Putamen (tissue), 1 donor: ENCODE measurements around the gene CAPRIN1.

Source experiments
- DNase-seq: peaks from one replicate; pipeline ENCODE4 v3.0.0-alpha.2; 2016; ENCODE audit warnings: low spot score

CAPRIN1 gene

DNA sequence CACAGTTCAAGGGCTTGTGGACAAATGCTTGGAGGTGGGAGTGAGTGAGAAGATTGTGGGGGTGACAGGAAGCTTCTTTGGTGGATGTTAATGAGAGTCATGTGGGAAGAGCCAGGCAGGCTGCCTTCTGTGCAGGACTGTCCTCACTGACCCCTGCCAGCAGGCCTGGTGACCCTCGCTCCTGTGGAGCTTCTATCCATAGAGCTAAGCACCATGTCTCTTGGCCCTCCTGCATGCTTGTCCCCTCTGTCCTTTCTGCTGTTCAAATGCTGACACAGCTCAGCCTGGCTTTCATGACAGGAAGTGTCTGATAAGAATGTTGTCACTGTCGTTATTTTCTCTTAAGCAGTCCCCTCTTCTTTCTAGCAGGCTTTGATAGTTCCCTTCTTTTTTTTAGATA is 91.5 kb downstream of the CAPRIN1 start:
- DNase-seq = no peak

DNA sequence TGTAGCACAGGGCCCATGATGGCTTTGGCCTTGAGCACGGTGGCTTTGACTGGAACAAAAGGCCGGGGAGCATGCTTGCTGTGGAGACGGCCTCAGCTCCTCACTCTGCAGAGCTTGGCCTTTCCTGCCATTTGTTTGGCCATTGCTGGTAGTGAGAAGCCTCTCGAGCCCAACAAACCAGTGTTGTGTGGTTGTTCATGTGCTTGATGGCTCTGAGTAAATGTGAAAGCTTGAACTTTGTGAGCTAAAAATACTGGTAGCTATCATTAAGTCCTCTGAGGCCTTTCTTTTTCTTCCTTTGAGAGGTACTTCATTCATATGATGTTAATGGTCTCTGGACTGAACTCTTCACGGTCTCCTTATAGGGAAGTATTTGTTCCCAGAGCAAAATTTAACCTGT is 93.5 kb downstream of the CAPRIN1 start:
- no peak for DNase-seq

- no peak for DNase-seq
Measured at GRCh38 chr11:34145847-34146381, 94.4 kb downstream of the CAPRIN1 start.

DNA sequence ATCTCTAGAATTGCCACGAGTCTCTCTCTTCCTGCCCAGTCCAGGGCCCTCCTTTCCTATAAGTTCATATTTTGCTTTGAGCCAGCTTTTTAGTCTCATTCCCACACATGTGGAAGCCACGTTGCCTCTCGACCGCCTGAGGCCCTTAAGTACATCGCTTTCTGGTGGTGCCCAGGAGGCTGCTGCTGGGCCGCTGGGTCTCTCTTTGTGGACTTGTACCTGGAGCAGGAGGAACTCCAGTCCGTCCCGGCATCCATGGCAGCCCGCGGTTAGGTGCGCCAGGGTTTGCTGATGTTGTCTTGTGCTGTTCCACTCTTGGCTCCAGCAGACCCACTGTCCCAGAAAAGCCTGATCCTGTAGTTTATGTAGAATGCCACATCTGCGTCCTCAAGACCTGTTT is 94.9 kb downstream of the CAPRIN1 start:
- DNase-seq = no peak

DNA sequence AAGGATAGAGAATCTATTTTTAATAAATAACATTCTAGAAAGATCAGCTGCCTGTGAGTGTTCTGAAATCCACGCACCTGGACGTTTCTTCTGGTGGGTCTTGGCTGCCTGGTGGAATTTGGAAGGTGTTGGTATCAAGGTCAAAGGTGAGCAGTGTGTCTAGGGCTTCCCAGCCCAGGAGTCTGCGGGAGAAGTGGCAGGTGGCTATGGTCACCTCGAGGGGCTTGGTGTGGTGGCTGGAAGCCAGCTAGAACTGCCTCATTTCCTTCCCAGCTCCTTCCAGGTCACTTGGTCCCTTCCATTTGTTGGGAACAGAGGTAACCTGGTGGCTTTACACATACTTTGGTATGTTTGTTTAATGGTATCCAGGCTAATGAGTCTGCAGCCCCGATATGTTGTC is 95.3 kb downstream of the CAPRIN1 start:
- DNase-seq = no peak

GRCh38 chr11:34147581-34147980 is 96.0 kb downstream of the CAPRIN1 start:
- no peak for DNase-seq

- DNase-seq = no peak
Measured at GRCh38 chr11:34148504-34149165, 97.1 kb downstream of the CAPRIN1 start.

DNA sequence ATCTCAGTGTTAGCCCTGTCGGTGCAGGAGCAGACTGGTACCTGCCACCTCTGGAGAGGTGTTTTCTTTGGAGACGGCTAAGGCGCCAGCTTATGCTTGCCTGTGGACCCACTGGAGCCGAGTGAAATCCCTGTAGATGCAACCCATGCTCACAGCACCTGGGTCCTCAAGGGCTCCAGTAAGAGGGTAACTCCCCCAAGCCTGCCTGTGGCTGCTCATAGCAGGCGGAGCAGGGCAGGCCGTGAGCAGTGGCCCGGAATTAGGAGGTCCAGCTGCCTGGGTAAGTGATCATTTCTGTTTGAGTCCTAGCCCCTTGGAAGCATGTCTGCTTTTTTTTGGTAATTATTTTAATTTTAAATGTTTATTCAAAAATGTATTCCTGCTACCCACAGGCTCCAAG is 97.7 kb downstream of the CAPRIN1 start:
- no peak for DNase-seq

DNA sequence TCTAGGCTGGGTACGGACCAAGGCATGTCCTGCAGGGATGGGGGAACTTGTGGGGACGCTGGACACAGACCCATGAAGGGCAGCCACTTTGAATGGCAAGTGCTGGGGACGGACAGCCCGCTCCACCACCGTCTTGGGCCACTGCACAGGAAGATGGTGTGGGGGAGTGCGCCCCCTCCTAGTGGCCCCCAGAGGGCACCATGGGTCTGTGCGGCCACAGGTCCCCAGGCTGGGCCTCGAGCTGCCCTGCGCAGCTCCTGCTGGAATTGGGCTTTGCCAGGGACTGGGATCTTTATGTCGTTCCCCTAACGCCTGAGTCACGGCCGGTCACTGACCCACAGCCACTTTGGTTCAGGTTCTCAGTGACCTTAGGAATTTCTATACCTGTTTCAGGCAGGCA is 98.3 kb downstream of the CAPRIN1 start:
- no peak for DNase-seq

GRCh38 chr11:34150494-34151151 is 99.1 kb downstream of the CAPRIN1 start:
- DNase-seq = no peak
